K562 (cell line): Measurements from ENCODE around the gene COL13A1. TPM values are rescaled to one million over a fixed set of nuclear protein-coding genes. Genes with fewer than 3 reads are reported as not detected.

Experiments used
- ATAC-seq: fragments of 200-7000 bp; cut with Tn5 transposase; 3 replicates; pipeline ENCODE4 v1.9.1; 2020; ENCODE audit warnings: moderate library complexity
- BruUV-seq: library from RNA; stranded (reverse); fragments of 400-500 nt; replicated peaks from 2 replicates; lab custom pipeline; 2021; lab: Mats Ljungman, UMichigan
- CTCF ChIA-PET: fragments of 300-600 bp; formaldehyde crosslinking; extraction: SDS; loops from one replicate; lab custom pipeline; 2021; ENCODE audit warnings: low intra/inter-chr PET ratio; lab: Yijun Ruan, JAX
- POLR2A ChIA-PET: fragments of 300-600, 350-650 bp; sonication (Branson Sonifier 250); formaldehyde crosslinking; extraction: SDS; loops from one replicate; lab custom pipeline; 2021; ENCODE audit warnings: antibody characterized with exemption, inconsistent platforms; lab: Yijun Ruan, JAX
- DNase-seq, 4 experiments: peaks; one replicate each; pipeline versions ENCODE4 v3.0.0 to v3.0.0-alpha.2; 2011 to 2018; ENCODE audit warnings: low spot score in 3 of 4, mixed read lengths in 3 of 4; ENCODE audit errors: extremely low read depth in 1 of 4
- FAIRE-seq: peaks from 2 replicates; lab custom pipeline; 2011; peaks lifted over from hg19 to GRCh38; lab: Jason Lieb, UNC
- H2AFZ ChIP-seq: 2 replicates; pipeline ENCODE4 v1.6.0; 2011; ENCODE audit warnings: low read depth, low read length, control low read depth, inconsistent platforms
- H3K27ac ChIP-seq: fragments of 200-600 bp; 3 replicates; pipeline ENCODE4 v1.8.0; 2011; ENCODE audit warnings: low read depth, mild to moderate bottlenecking, control low read depth, inconsistent platforms, low read length, moderate library complexity, mixed read lengths; ENCODE audit errors: extremely low read depth
- H3K27me3 ChIP-seq, 2 experiments: fragments of 300-600 bp in 1 of 2; 2 replicates in 1 of 2; 3 replicates in 1 of 2; pipeline versions ENCODE4 v1.6.0 to v1.8.0; 2011; ENCODE audit warnings: inconsistent platforms in 2 of 2, low read length in 2 of 2, mild to moderate bottlenecking in 1 of 2, mixed read lengths in 1 of 2, moderate library complexity in 1 of 2; ENCODE audit not compliant: control insufficient read depth in 2 of 2, insufficient read depth in 2 of 2
- H3K36me3 ChIP-seq: fragments of 300-600 bp; 3 replicates; pipeline ENCODE4 v1.8.0; 2011; ENCODE audit warnings: mild to moderate bottlenecking, low read length, inconsistent platforms; ENCODE audit not compliant: control insufficient read depth, insufficient read depth
- H3K4me1 ChIP-seq, 2 experiments: fragments of 200-600 bp in 1 of 2; replicated peaks in 1 of 2; 2 replicates in 1 of 2; 3 replicates in 1 of 2; pipeline versions ENCODE4 v1.5.1 to v1.8.0; 2011; ENCODE audit warnings: inconsistent platforms in 2 of 2, low read length in 2 of 2, mild to moderate bottlenecking in 1 of 2, mixed read lengths in 1 of 2, moderate library complexity in 1 of 2; ENCODE audit not compliant: control insufficient read depth in 2 of 2, insufficient read depth in 2 of 2
- H3K4me2 ChIP-seq: 2 replicates; pipeline ENCODE4 v1.6.1; 2011; ENCODE audit warnings: low read length, control low read depth, inconsistent platforms, mixed read lengths; ENCODE audit not compliant: insufficient read depth
- H3K4me3 ChIP-seq: fragments of 200-600 bp; sonication (generic), shearing (Covaris generic); 2 replicates; pipeline ENCODE4 v1.5.1; 2016; ENCODE audit warnings: control low read depth, inconsistent platforms
- H3K79me2 ChIP-seq: fragments of 200-600 bp; 3 replicates; pipeline ENCODE4 v1.8.0; 2011; ENCODE audit warnings: low read length, inconsistent platforms; ENCODE audit not compliant: control insufficient read depth, insufficient read depth
- H3K9ac ChIP-seq, 2 experiments: 2 replicates each; pipeline versions ENCODE4 v1.6.0 to v1.6.1; 2011; ENCODE audit warnings: low read depth in 2 of 2, low read length in 2 of 2, control low read depth in 1 of 2, inconsistent platforms in 1 of 2, mild to moderate bottlenecking in 1 of 2, mixed read lengths in 1 of 2; ENCODE audit not compliant: insufficient read depth in 1 of 2
- H3K9me1 ChIP-seq: one replicate; pipeline ENCODE4 v1.6.0; 2011; ENCODE audit warnings: inconsistent platforms, mild to moderate bottlenecking, low read length, moderate library complexity; ENCODE audit not compliant: control insufficient read depth, insufficient read depth
- H3K9me3 ChIP-seq: replicated peaks from 2 replicates; pipeline ENCODE4 v1.5.1; 2011; ENCODE audit warnings: low read depth, low read length, inconsistent platforms; ENCODE audit not compliant: control insufficient read depth, insufficient read depth
- H4K20me1 ChIP-seq: replicated peaks from 2 replicates; pipeline ENCODE4 v1.6.1; 2011; ENCODE audit warnings: low read length, inconsistent platforms, mixed read lengths; ENCODE audit not compliant: control insufficient read depth, insufficient read depth
- ARID4B ChIP-seq: sonication (generic); formaldehyde crosslinking; IDR thresholded peaks from 2 replicates; pipeline ENCODE4 v1.8.0; 2022; ENCODE audit warnings: mild to moderate bottlenecking, missing genetic modification reagents
- ATF7 ChIP-seq: fragments of 450-650 bp; IDR thresholded peaks from 2 replicates; pipeline ENCODE4 v1.7.1; 2014; ENCODE audit warnings: mild to moderate bottlenecking, moderate library complexity
- ELF2 ChIP-seq: fragments of 250-450 bp; sonication (Bioruptor Pico); IDR thresholded peaks from 2 replicates; pipeline ENCODE4 v1.5.0; 2021; ENCODE audit warnings: mild to moderate bottlenecking
- FIP1L1 ChIP-seq: fragments of 200-400 bp; formaldehyde crosslinking; IDR thresholded peaks from 2 replicates; pipeline ENCODE4 v1.6.1; 2018; ENCODE audit warnings: mild to moderate bottlenecking, low read depth, low read length; ENCODE audit not compliant: poor library complexity, severe bottlenecking
- ZNF589 ChIP-seq: fragments of 200-800 bp; sonication (Bioruptor generic); IDR thresholded peaks from 2 replicates; pipeline ENCODE4 v1.6.1; 2016; ENCODE audit warnings: low read depth, missing genetic modification characterization, missing compliant biosample characterization
- WGBS: fragments of 100-300 bp; shearing (Covaris generic); methylation state at CpG from one replicate; pipeline ENCODE4 v1.1.6; 2016; ENCODE audit warnings: low coverage, mixed read lengths; ENCODE audit not compliant: insufficient coverage; ENCODE audit errors: missing lambda C conversion rate; 5-methylcytosine and 5-hydroxymethylcytosine counted together
- in situ Hi-C: fragments of 300-500 bp; cut with MboI; formaldehyde crosslinking; loops from 4 replicates; pipeline ENCODE4 v1.15.0; 2018; ENCODE audit warnings: inconsistent platforms, mixed read lengths
- intact Hi-C: fragments of 100-400 bp; cut with micrococcal nuclease; formaldehyde crosslinking; loops from 2 replicates; pipeline ENCODE4 v1.14.2; 2022
- polyA plus RNA-seq, 8 experiments: library from polyadenylated mRNA; depleted of rRNA in 4 of 8; stranded (reverse) in 5 of 8; unstranded in 3 of 8; fragments of >200 nt; fragmentation: Nextera tagmentation in 2 of 8; fragmentation: Illumina TruSeq in 1 of 8; extraction: Ambion mirVana in 2 of 8; extraction: Trizol in 1 of 8; gene quantifications; 2 replicates each; pipeline versions ENCODE4 v1.2.1 to v1.2.3, GENCODE V29; 2011 to 2014; ENCODE audit warnings: inconsistent platforms in 1 of 8, missing spikeins in 1 of 8
- total RNA-seq, 7 experiments: library from RNA; depleted of rRNA in 6 of 7; stranded (reverse); fragments of >200 nt in 6 of 7; fragmentation: Illumina TruSeq in 2 of 7; extraction: Trizol in 2 of 7; gene quantifications; 2 replicates each; pipeline versions ENCODE4 v1.2.1 to v1.2.3, GENCODE V29; 2011 to 2021; ENCODE audit warnings: low replicate concordance in 1 of 7
- TF ChIP-seq, protein P1 (sequence below): sonication (generic); formaldehyde crosslinking; IDR thresholded peaks from 2 replicates; pipeline ENCODE4 v1.8.1; 2023; ENCODE audit warnings: mild to moderate bottlenecking, missing genetic modification reagents, moderate library complexity
- TF ChIP-seq, protein P2 (sequence below), 3 experiments: IDR thresholded peaks in 2 of 3; conservative IDR thresholded peaks in 1 of 3; 2 replicates each; pipeline ENCODE4 v1.5.1; 2011 to 2012; ENCODE audit warnings: low read length in 3 of 3, mild to moderate bottlenecking in 3 of 3, control low read depth in 2 of 3, improper control_type of control experiment in 1 of 3, inconsistent platforms in 1 of 3, low read depth in 1 of 3, mixed read lengths in 1 of 3, moderate library complexity in 1 of 3; ENCODE audit not compliant: insufficient read depth in 2 of 3

Gene COL13A1
- total and polyA plus RNA-seq, 9 of the 15 experiments (the other 6 are each of a cell fraction or from before 2014, with no cell fraction given), result not detected

- TF ChIP-seq ELF2 (no peak), ATF7 (no peak)
Measured at GRCh38 chr10:69960606-69960987, 158.9 kb downstream of the COL13A1 start (continued).

DNA sequence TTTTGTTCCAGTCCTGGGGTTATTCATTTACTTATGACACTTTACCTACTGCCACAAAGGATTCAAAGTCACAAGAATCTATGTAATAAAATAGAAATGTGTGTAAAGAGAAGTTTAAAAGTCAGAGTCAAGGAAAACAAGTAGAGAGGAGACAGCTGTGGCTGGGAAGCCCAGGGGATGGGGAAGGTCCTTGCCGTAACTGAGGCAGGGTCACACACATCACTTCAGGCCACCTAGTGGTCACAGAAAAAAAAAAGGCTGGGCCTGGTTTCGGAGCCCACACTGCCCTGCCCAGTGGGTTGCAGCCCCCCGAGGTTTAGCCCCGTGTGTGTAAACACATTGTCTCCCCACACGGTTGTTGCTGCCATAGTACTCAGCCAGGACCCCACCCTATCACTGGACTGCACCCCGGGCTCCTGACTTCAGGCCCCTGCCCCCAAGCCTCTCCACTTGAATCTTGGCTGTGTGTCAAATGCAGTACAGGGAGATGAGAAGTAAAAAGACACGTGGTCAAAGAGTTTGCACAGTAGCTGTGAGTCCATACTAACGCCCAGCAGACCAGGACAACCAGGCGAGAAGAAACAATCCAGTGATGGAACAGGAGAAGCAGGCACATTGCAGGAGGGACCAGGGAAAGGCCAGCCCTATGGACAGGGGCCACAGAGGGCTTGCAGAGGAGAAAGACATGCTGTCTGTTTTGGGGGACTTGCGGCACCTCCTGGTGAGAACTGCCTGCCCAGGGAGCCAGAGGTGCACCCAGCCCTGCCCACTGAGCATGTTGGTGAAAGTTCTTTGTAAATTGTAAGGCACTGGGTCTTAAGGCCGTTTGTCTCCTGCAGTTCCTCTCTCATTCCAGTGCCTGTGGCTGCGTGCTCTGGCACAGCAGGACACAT, 159.5 kb downstream of the COL13A1 start:
- no peak overlapping the region for H2AFZ ChIP-seq
- no peaks in the 10 kb centered on the region for H3K9me3 ChIP-seq
- BruUV-seq, result no TSS peak
- H3K4me2 ChIP-seq, result no peak overlapping the region
- TF ChIP-seq FIP1L1 (no peak), ARID4B (CRISPR knock-in tag) (no peak), ZNF589 (CRISPR knock-in tag) (no peak)
- TF ChIP-seq, protein P1, sequence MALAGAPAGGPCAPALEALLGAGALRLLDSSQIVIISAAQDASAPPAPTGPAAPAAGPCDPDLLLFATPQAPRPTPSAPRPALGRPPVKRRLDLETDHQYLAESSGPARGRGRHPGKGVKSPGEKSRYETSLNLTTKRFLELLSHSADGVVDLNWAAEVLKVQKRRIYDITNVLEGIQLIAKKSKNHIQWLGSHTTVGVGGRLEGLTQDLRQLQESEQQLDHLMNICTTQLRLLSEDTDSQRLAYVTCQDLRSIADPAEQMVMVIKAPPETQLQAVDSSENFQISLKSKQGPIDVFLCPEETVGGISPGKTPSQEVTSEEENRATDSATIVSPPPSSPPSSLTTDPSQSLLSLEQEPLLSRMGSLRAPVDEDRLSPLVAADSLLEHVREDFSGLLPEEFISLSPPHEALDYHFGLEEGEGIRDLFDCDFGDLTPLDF, result no peak
- TF ChIP-seq, protein P2, sequence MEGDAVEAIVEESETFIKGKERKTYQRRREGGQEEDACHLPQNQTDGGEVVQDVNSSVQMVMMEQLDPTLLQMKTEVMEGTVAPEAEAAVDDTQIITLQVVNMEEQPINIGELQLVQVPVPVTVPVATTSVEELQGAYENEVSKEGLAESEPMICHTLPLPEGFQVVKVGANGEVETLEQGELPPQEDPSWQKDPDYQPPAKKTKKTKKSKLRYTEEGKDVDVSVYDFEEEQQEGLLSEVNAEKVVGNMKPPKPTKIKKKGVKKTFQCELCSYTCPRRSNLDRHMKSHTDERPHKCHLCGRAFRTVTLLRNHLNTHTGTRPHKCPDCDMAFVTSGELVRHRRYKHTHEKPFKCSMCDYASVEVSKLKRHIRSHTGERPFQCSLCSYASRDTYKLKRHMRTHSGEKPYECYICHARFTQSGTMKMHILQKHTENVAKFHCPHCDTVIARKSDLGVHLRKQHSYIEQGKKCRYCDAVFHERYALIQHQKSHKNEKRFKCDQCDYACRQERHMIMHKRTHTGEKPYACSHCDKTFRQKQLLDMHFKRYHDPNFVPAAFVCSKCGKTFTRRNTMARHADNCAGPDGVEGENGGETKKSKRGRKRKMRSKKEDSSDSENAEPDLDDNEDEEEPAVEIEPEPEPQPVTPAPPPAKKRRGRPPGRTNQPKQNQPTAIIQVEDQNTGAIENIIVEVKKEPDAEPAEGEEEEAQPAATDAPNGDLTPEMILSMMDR (IDR thresholded peaks at IDR 0.05 in 2 of 3, conservative IDR thresholded peaks at IDR 0.05 in 1 of 3; ENCODE audit: insufficient read depth in 2 of 3, low read depth in 1 of 3, low read length in 3 of 3), result peak; percentile 20 to 65 (median 45); a peak in 4 of 6 replicates
- ATAC-seq (peak; percentile 67), FAIRE-seq (peak; percentile 71), DNase-seq (peak in 3 of 4 experiments; percentile 19 to 65 (median 65))
- H4K20me1 ChIP-seq, result no peaks in the 10 kb centered on the region; the same call in 1 of the 2 replicates
- H3K27me3 ChIP-seq, result peaks cover 18 to 64% of the 10 kb centered on the region in 2 experiments; a peak in 3 of 5 replicates
- no peaks in the 10 kb centered on the region for H3K4me1 ChIP-seq
- ChIA-PET CTCF (no interaction called here), POLR2A (no interaction called here)
- WGBS, result under 1% methylated on average over 12 of the region's 12 CpGs
- H3K36me3 ChIP-seq, result no peaks in the 10 kb centered on the region
- intact Hi-C loops, result no loop called here
- no peak overlapping the region for H3K27ac ChIP-seq
- in situ Hi-C loops, result no loop called here
- H3K4me3 ChIP-seq, result no peak overlapping the region
- no peaks in the 10 kb centered on the region for H3K9me1 ChIP-seq
- H3K9ac ChIP-seq, result 0 out of 4 replicates have a peak overlapping the region, but pooled peaks of 1 of the 2 experiments have one; percentile 12
- H3K79me2 ChIP-seq, result no peaks in the 10 kb centered on the region
